ENCODE measurements around the gene ZKSCAN4. TPM values are rescaled to one million over a fixed set of nuclear protein-coding genes. Genes with fewer than 3 reads are reported as not detected.

ZKSCAN4 gene
- 1 to 10 TPM; 1.4 to 3.4 (median 1.8) TPM for total RNA-seq
- polyA plus RNA-seq: 1 to 10 TPM; 2.0 to 2.6 TPM

DNA sequence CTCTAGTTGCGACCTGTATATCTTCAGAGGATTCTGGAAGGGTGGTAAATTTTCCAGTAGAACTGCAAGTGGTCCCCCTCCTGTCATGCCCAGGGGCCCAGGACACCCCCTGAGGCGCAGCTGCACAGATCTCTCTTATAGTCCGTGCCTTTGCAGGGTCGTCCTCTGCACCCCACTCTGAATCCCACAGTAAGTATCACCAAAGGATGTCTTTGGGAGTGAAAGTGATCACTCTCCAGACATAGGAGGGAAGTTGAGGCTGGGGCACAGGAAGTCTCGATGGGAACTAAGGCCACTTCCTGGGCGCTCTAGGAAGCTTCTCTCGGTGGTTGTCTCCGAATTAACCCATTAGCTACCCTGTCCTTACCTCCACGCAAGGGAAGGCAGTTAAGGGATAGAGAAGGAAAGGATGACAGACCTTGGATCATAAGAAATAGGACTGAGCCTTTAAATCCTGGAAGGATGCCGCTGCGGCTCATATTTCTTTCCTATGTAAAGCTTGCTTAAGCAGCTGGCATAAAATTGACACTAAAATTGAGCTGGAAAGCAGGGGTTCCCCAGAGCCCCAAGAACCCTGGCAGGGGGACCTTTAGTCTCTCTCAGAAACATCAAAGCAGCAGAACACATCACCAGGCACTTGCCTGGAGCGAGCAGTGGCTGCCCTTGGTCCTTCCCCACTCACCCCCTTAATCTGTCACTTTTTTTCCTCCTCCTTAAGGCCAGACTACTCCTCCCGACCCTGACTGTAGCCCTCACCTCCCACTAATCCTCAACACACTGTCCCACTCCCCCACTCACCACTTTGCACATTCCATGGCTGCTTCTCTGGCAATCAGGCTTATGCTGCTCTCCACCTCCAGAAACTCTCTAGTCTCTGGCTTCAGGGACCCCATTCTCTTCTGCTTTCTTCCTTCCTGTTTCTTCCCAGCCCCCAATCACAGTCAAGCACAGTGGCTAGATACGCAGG is at the start of gene ZKSCAN4:
TSS of gene ZKSCAN4 (minus strand) at position 261 of the 967 bp plus-strand sequence. CDS start 289 bp downstream, outside the sequence.
- H3K9me3 ChIP-seq: no peaks in the 10 kb centered on the region
- intact Hi-C loops (cut with DNase I): no loop called here
- peak within 1 kb of the TSS; percentile 67 to 94 (median 80) for H3K4me3 ChIP-seq
- no peak for TF ChIP-seq CTCF (IDR thresholded peaks at IDR 0.05)
- peak; percentile 99 to 100 (median 99) for ATAC-seq
- 7 to 9% methylated on average over 14 of the region's 14 CpGs for WGBS, 2 donors
- DNase-seq: peak in 5 of 6 donors; percentile 36 to 82 (median 74)
- H3K4me1 ChIP-seq: peaks cover 0 to 13% (median 9%) of the 10 kb centered on the region in 3 donors
- no peak for FAIRE-seq
- peaks cover 0 to 9% (median 0%) of the 10 kb centered on the region in 4 donors for H3K27me3 ChIP-seq
- H3K36me3 ChIP-seq: peaks cover 0 to 4% (median 0%) of the 10 kb centered on the region in 3 donors
- no peak within 1 kb of the TSS for H3K27ac ChIP-seq

- no peak for ATAC-seq
- TF ChIP-seq CTCF (IDR thresholded peaks at IDR 0.05): no peak
- Histone ChIP-seq H3K27me3 (no peaks in the 10 kb centered on the region), H3K4me3 (no peak overlapping the region), H3K27ac (no peak overlapping the region), H3K9me3 (no peaks in the 10 kb centered on the region), H3K4me1 (no peaks in the 10 kb centered on the region), H3K36me3 (no peaks in the 10 kb centered on the region)
- intact Hi-C loops (cut with DNase I): no loop called here
- WGBS, 2 donors: 89 to 90% methylated on average over 7 of the region's 7 CpGs
- FAIRE-seq: no peak
- DNase-seq: no peak
These were observed 44.5 kb upstream of the ZKSCAN4 start for GRCh38 chr6:28296520-28297060.

GRCh38 chr6:28295326-28295725 is 43.3 kb upstream of the ZKSCAN4 start:
- 88 to 94% methylated on average over 5 of the region's 5 CpGs for WGBS, 2 donors
- FAIRE-seq: no peak
- no peak overlapping the region for H3K27ac ChIP-seq
- no peaks in the 10 kb centered on the region for H3K36me3 ChIP-seq
- no peak for TF ChIP-seq CTCF (IDR thresholded peaks at IDR 0.05)
- H3K4me1 ChIP-seq: no peaks in the 10 kb centered on the region
- ATAC-seq: no peak
- DNase-seq: no peak
- no peak overlapping the region for H3K4me3 ChIP-seq
- intact Hi-C loops (cut with DNase I): no loop called here
- no peaks in the 10 kb centered on the region for H3K27me3 ChIP-seq
- H3K9me3 ChIP-seq: no peaks in the 10 kb centered on the region

DNA sequence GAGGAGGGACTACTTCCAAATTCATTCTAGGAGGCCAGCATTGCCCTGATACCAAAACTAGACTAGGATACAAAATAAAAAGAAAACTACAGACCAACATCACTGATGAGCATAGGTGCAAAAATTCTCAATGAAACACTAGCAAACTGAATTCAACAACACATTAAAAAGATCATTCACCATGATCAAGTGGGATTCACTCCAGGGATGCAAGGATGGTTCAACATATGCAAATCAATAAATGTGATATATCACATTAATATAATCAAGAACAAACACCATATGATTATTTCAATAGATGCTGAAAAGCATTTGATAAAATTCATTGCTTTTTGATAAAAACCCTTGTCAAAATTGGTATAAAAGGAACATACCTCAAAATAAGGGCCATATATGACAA is 39.5 kb upstream of the ZKSCAN4 start:
- FAIRE-seq (no peak), ATAC-seq (no peak), DNase-seq (no peak)
- intact Hi-C loops (cut with DNase I): no loop called here
- TF ChIP-seq CTCF (IDR thresholded peaks at IDR 0.05): no peak
- H3K4me3 ChIP-seq: no peak overlapping the region
- H3K27ac ChIP-seq: no peak overlapping the region
- no peaks in the 10 kb centered on the region for H3K27me3 ChIP-seq
- H3K9me3 ChIP-seq: no peaks in the 10 kb centered on the region
- H3K36me3 ChIP-seq: peaks cover 0 to 3% (median 0%) of the 10 kb centered on the region in 3 donors
- H3K4me1 ChIP-seq: no peaks in the 10 kb centered on the region
